HCT116 (cell line): ENCODE data around the gene DHDH. TPM values are rescaled to one million over a fixed set of nuclear protein-coding genes. Genes with fewer than 3 reads are reported as not detected.

Experiments
- ATAC-seq: fragments of 200-7000 bp; cut with Tn5 transposase; 2 replicates; pipeline ENCODE4 v1.9.1; 2020; ENCODE audit warnings: mild to moderate bottlenecking, moderate library complexity
- BruUV-seq: library from RNA; stranded (reverse); fragments of 400-500 nt; replicated peaks from 2 replicates; lab custom pipeline; 2021; lab: Mats Ljungman, UMichigan
- CTCF ChIA-PET: fragments of 300-600 bp; sonication (Branson Sonifier 250); formaldehyde crosslinking; loops from one replicate; lab custom pipeline; 2021; ENCODE audit warnings: antibody characterized with exemption; lab: Charles Lee
- POLR2A ChIA-PET: fragments of 300-600, 350-600 bp; sonication (Branson Sonifier 250); formaldehyde crosslinking; loops from one replicate; lab custom pipeline; 2021; ENCODE audit warnings: antibody characterized with exemption; lab: Charles Lee
- RAD21 ChIA-PET, 2 experiments: fragments of 300-600 bp; sonication (Branson Sonifier 250); formaldehyde crosslinking; loops; one replicate each; lab custom pipeline; 2023; ENCODE audit warnings: low total read pairs in 2 of 2; ENCODE audit not compliant: uncharacterized antibody in 2 of 2, unreplicated experiment in 2 of 2, low non-redundant PET in 1 of 2; lab: Charles Lee
- DNase-seq: peaks from one replicate; pipeline ENCODE4 v3.0.0-alpha.2; 2010; ENCODE audit warnings: low read depth, low spot score
- H2AFZ ChIP-seq: fragments of 200-600 bp; shearing (Covaris generic), sonication (generic); 2 replicates; pipeline ENCODE4 v1.6.1; 2017; ENCODE audit warnings: low read depth, mixed run types, mixed read lengths, antibody characterized with exemption, low read length; ENCODE audit not compliant: poor library complexity, severe bottlenecking
- H3K27ac ChIP-seq: 2 replicates; pipeline ENCODE4 v1.5.1; 2012; ENCODE audit warnings: low read depth, low read length
- H3K27me3 ChIP-seq: fragments of 200-600 bp; sonication (generic); 2 replicates; pipeline ENCODE4 v1.6.1; 2016; ENCODE audit warnings: mixed run types, low read length, mixed read lengths; ENCODE audit not compliant: insufficient read depth
- H3K36me3 ChIP-seq, 2 experiments: fragments of 200-500 bp in 1 of 2; fragments of 200-600 bp in 1 of 2; sonication (Bioruptor generic) in 1 of 2; sonication (generic) in 1 of 2; 2 replicates each; pipeline versions ENCODE4 v1.5.1 to v1.6.1; 2014 to 2016; ENCODE audit warnings: low read length in 2 of 2, inconsistent platforms in 1 of 2, mixed read lengths in 1 of 2, mixed run types in 1 of 2; ENCODE audit not compliant: insufficient read depth in 2 of 2, control insufficient read depth in 1 of 2
- H3K4me1 ChIP-seq, 2 experiments: fragments of 200-600 bp in 1 of 2; sonication (generic) in 1 of 2; 2 replicates each; pipeline versions ENCODE4 v1.5.1 to v1.6.1; 2012 to 2017; ENCODE audit warnings: low read length in 2 of 2, inconsistent platforms in 1 of 2, mild to moderate bottlenecking in 1 of 2, mixed read lengths in 1 of 2, mixed run types in 1 of 2, moderate library complexity in 1 of 2; ENCODE audit not compliant: insufficient read depth in 2 of 2, control insufficient read depth in 1 of 2
- H3K4me2 ChIP-seq: fragments of 200-600 bp; sonication (generic); 2 replicates; pipeline ENCODE4 v1.6.1; 2017; ENCODE audit warnings: mixed run types, low read length, mixed read lengths
- H3K4me3 ChIP-seq, 2 experiments: fragments of 200-600 bp in 1 of 2; sonication (generic) in 1 of 2; replicated peaks in 1 of 2; 2 replicates each; pipeline ENCODE4 v1.5.1; 2011 to 2016; ENCODE audit warnings: low read length in 2 of 2, control low read depth in 1 of 2, low read depth in 1 of 2, mild to moderate bottlenecking in 1 of 2, mixed read lengths in 1 of 2, mixed run types in 1 of 2
- H3K79me2 ChIP-seq: fragments of 200-600 bp; sonication (generic); 2 replicates; pipeline ENCODE4 v1.6.1; 2017; ENCODE audit warnings: mild to moderate bottlenecking, mixed run types, low read length, moderate library complexity, mixed read lengths; ENCODE audit not compliant: insufficient read depth
- H3K9ac ChIP-seq: fragments of 200-600 bp; sonication (generic); 2 replicates; pipeline ENCODE4 v1.6.1; 2016; ENCODE audit warnings: low read length, mixed read lengths
- H3K9me2 ChIP-seq: fragments of 200-600 bp; sonication (generic), shearing (Covaris generic); 2 replicates; pipeline ENCODE4 v1.6.1; 2017; ENCODE audit warnings: mixed run types, mild to moderate bottlenecking, moderate library complexity; ENCODE audit not compliant: insufficient read depth
- H3K9me3 ChIP-seq, 2 experiments: fragments of 200-500 bp in 1 of 2; fragments of 200-600 bp in 1 of 2; sonication (Bioruptor generic) in 1 of 2; sonication (generic) in 1 of 2; 2 replicates each; pipeline ENCODE4 v1.6.1; 2014 to 2017; ENCODE audit warnings: low read length in 2 of 2, mixed read lengths in 2 of 2, inconsistent platforms in 1 of 2, low read depth in 1 of 2, mild to moderate bottlenecking in 1 of 2, mixed run types in 1 of 2, moderate library complexity in 1 of 2; ENCODE audit not compliant: control insufficient read depth in 1 of 2, insufficient read depth in 1 of 2
- H4K20me1 ChIP-seq: fragments of 200-600 bp; sonication (generic), shearing (Covaris generic); 2 replicates; pipeline ENCODE4 v1.6.1; 2017; ENCODE audit warnings: mixed run types, mild to moderate bottlenecking, moderate library complexity; ENCODE audit not compliant: insufficient read depth
- CTCF ChIP-seq, 3 experiments: fragments of 200-600 bp in 1 of 3; sonication (generic) in 1 of 3; IDR thresholded peaks in 2 of 3; conservative IDR thresholded peaks in 1 of 3; 2 replicates each; pipeline ENCODE4 v1.5.1; 2012 to 2017; ENCODE audit warnings: low read depth in 2 of 3, low read length in 2 of 3, antibody characterized with exemption in 1 of 3, borderline replicate concordance in 1 of 3, control low read depth in 1 of 3, mild to moderate bottlenecking in 1 of 3, mixed read lengths in 1 of 3, mixed run types in 1 of 3, moderate library complexity in 1 of 3; ENCODE audit not compliant: insufficient read depth in 1 of 3
- ELF1 ChIP-seq: IDR thresholded peaks from 2 replicates; pipeline ENCODE4 v1.6.1; 2012; ENCODE audit warnings: low read depth, borderline replicate concordance
- FOSL1 ChIP-seq: IDR thresholded peaks from 2 replicates; pipeline ENCODE4 v1.6.1; 2012; ENCODE audit warnings: low read depth
- intact Hi-C: fragments of 100-400 bp; cut with micrococcal nuclease; formaldehyde crosslinking; loops from 2 replicates; pipeline ENCODE4 v1.10.0; 2022
- total RNA-seq: library from RNA; stranded (reverse); gene quantifications from one replicate; pipeline ENCODE4 v1.2.1, GENCODE V29; 2021; ENCODE audit not compliant: unreplicated experiment
- TF ChIP-seq, protein P1 (sequence below): IDR thresholded peaks from 2 replicates; pipeline ENCODE4 v1.6.1; 2012

Gene DHDH
- total RNA-seq, 1 experiment from 2014 or later: 8.6 TPM

DNA sequence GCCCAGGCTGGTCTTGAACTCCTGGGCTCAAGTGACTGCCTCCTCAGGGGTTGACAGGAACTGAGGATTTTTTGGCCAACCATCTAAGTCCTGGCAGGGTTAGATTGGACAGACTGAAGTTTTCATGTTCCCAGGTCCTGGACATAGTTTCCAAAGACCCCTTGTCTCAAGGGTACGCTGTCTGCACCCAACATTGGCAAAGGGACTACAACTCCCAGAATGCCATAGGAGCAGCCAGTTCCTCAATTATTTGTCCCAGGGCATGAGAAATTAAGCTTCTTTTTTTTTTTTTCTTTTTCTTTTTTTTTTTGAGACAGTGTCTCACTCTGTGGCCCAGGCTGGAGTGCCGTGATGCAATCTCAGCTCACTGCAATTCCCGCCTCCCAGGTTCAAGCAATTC, 52.7 kb downstream of the DHDH start:
- Histone ChIP-seq H3K9me2 (no peaks in the 10 kb centered on the region), H3K27ac (no peak overlapping the region), H4K20me1 (no peaks in the 10 kb centered on the region), H3K36me3 (peaks cover 17 to 31% of the 10 kb centered on the region in 2 experiments; a peak in 3 of 4 replicates), H3K9ac (no peak overlapping the region), H3K9me3 (no peaks in the 10 kb centered on the region), H3K4me3 (no peak overlapping the region), H3K4me1 (peaks cover 0 to 3% of the 10 kb centered on the region in 2 experiments; a peak in 1 of 4 replicates), H3K79me2 (peaks cover 9% of the 10 kb centered on the region), H3K4me2 (no peak overlapping the region), H2AFZ (no peak overlapping the region), H3K27me3 (no peaks in the 10 kb centered on the region)
- no TSS peak for BruUV-seq
- intact Hi-C loops: no loop called here
- no peak for TF ChIP-seq FOSL1
- TF ChIP-seq, protein P1, sequence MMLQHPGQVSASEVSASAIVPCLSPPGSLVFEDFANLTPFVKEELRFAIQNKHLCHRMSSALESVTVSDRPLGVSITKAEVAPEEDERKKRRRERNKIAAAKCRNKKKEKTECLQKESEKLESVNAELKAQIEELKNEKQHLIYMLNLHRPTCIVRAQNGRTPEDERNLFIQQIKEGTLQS: no peak
- ATAC-seq (no peak), DNase-seq (no peak)
- ChIA-PET POLR2A (no interaction called here), CTCF (interaction anchor here (0.6 to 1.3 kb wide), 2 partner anchors 16 to 1456 kb away, joined by 3 to 7 read pairs; no protein-coding TSS in a partner anchor), RAD21 (no interaction called here)

GRCh38 chr19:48987323-48987722, 53.8 kb downstream of the DHDH start:
- TF ChIP-seq ELF1 (no peak), CTCF (IDR thresholded peaks at IDR 0.05 in 2 of 3, conservative IDR thresholded peaks at IDR 0.05 in 1 of 3; ENCODE audit: borderline replicate concordance in 1 of 3, insufficient read depth in 1 of 3, low read depth in 2 of 3, low read length in 2 of 3) (peak in 1 of 3 experiments; percentile 19; a peak in 1 of 6 replicates)
- Histone ChIP-seq H3K4me1 (peaks cover 6 to 11% of the 10 kb centered on the region in 2 experiments; a peak in 3 of 4 replicates), H3K9me3 (no peaks in the 10 kb centered on the region), H3K4me3 (no peak overlapping the region), H3K4me2 (no peak overlapping the region), H3K9ac (no peak overlapping the region), H3K27ac (no peak overlapping the region), H3K9me2 (no peaks in the 10 kb centered on the region), H3K36me3 (peaks cover 14 to 23% of the 10 kb centered on the region in 2 experiments; a peak in 2 of 4 replicates), H3K27me3 (no peaks in the 10 kb centered on the region), H4K20me1 (no peaks in the 10 kb centered on the region), H2AFZ (no peak overlapping the region), H3K79me2 (peaks cover 19% of the 10 kb centered on the region)
- intact Hi-C loops: no loop called here
- ATAC-seq (peak; percentile 46), DNase-seq (no peak)
- BruUV-seq: no TSS peak
- RAD21 ChIA-PET: no interaction called here
- POLR2A ChIA-PET: no interaction called here
- CTCF ChIA-PET: interaction anchor here (1.3 to 1.6 kb wide), 2 partner anchors 10 to 17 kb away, joined by 3 to 7 read pairs; no protein-coding TSS in a partner anchor
